ENCODE data around the gene LRRC61.
"Not testable (repeated sequence)": the region's sequence is repeated elsewhere in the genome, so short reads cannot be mapped to it uniquely, and the experiment has no call there.

LRRC61 gene

GRCh38 chr7:150383710-150384397, 60.7 kb downstream of the LRRC61 start:
- no peak for DNase-seq (ENCODE audit: low read depth)

- DNase-seq (ENCODE audit: low read depth), result no peak
These were observed 61.5 kb downstream of the LRRC61 start for GRCh38 chr7:150384406-150385301.

GRCh38 chr7:150385302-150385723, 62.2 kb downstream of the LRRC61 start:
- DNase-seq (ENCODE audit: low read depth), result no peak

GRCh38 chr7:150385884-150386283, 62.7 kb downstream of the LRRC61 start:
- not testable (repeated sequence) for DNase-seq (ENCODE audit: low read depth)
